K562 (cell line): Measurements from ENCODE around the gene RARRES1. TPM values are rescaled to one million over a fixed set of nuclear protein-coding genes. Genes with fewer than 3 reads are reported as not detected.
A peak's percentile ranks its signal among the peaks of the same experiment; 100 is the strongest.

Experiments
- COPS2 ChIP-seq: fragments of 450-650 bp; conservative IDR thresholded peaks from 2 replicates; pipeline ENCODE4 v1.6.1; 2016; ENCODE audit warnings: mild to moderate bottlenecking, moderate library complexity
- ELF4 ChIP-seq: fragments of 450-650 bp; formaldehyde crosslinking; IDR thresholded peaks from 2 replicates; pipeline ENCODE4 v1.4.0; 2022; ENCODE audit warnings: missing genetic modification characterization
- NFIX ChIP-seq: fragments of 250-450 bp; sonication (Bioruptor Pico); IDR thresholded peaks from 2 replicates; pipeline ENCODE4 v1.4.0; 2020; ENCODE audit warnings: low read depth, mild to moderate bottlenecking, moderate library complexity
- POU5F1 ChIP-seq: fragments of 150-350 bp; IDR thresholded peaks from 2 replicates; pipeline ENCODE4 v1.6.1; 2014; ENCODE audit warnings: borderline replicate concordance, low read length, low read depth, mild to moderate bottlenecking; ENCODE audit not compliant: partially characterized antibody
- RFX7 ChIP-seq: fragments of 250-450 bp; sonication (Bioruptor Pico); IDR thresholded peaks from 2 replicates; pipeline ENCODE4 v1.5.1; 2021; ENCODE audit warnings: mild to moderate bottlenecking
- RNF2 ChIP-seq: sonication (generic); IDR thresholded peaks from 2 replicates; pipeline ENCODE4 v1.6.1; 2016
- SMAD3 ChIP-seq: fragments of 450-650 bp; formaldehyde crosslinking; conservative IDR thresholded peaks from 2 replicates; pipeline ENCODE4 v1.4.0; 2020; ENCODE audit warnings: mild to moderate bottlenecking
- SP2 ChIP-seq: IDR thresholded peaks from 2 replicates; pipeline ENCODE4 v1.6.1; 2011; ENCODE audit warnings: mild to moderate bottlenecking, low read depth, low read length, moderate library complexity; ENCODE audit not compliant: poor library complexity, severe bottlenecking; ENCODE audit errors: extremely low read depth
- TCF7L2 ChIP-seq: fragments of 150-350 bp; IDR thresholded peaks from 2 replicates; pipeline ENCODE4 v1.6.1; 2016; ENCODE audit warnings: low read depth, mild to moderate bottlenecking, low read length, moderate library complexity
- ZNF445 ChIP-seq: fragments of 250-450 bp; sonication (Bioruptor Pico); IDR thresholded peaks from 2 replicates; pipeline ENCODE4 v1.4.0; 2020; ENCODE audit warnings: low read depth, mild to moderate bottlenecking, moderate library complexity
- ZNF785 ChIP-seq: fragments of 250-450 bp; sonication (Bioruptor Pico); IDR thresholded peaks from 2 replicates; pipeline ENCODE4 v1.4.0; 2020; ENCODE audit warnings: mild to moderate bottlenecking
- polyA plus RNA-seq, 8 experiments: library from polyadenylated mRNA; depleted of rRNA in 4 of 8; stranded (reverse) in 5 of 8; unstranded in 3 of 8; fragments of >200 nt; fragmentation: Nextera tagmentation in 2 of 8; fragmentation: Illumina TruSeq in 1 of 8; extraction: Ambion mirVana in 2 of 8; extraction: Trizol in 1 of 8; gene quantifications; 2 replicates each; pipeline versions ENCODE4 v1.2.1 to v1.2.3, GENCODE V29; 2011 to 2014; ENCODE audit warnings: inconsistent platforms in 1 of 8, missing spikeins in 1 of 8
- total RNA-seq, 7 experiments: library from RNA; depleted of rRNA in 6 of 7; stranded (reverse); fragments of >200 nt in 6 of 7; fragmentation: Illumina TruSeq in 2 of 7; extraction: Trizol in 2 of 7; gene quantifications; 2 replicates each; pipeline versions ENCODE4 v1.2.1 to v1.2.3, GENCODE V29; 2011 to 2021; ENCODE audit warnings: low replicate concordance in 1 of 7
- TF ChIP-seq, protein P1 (sequence below): sonication (generic); formaldehyde crosslinking; IDR thresholded peaks from 2 replicates; pipeline ENCODE4 v1.8.0; 2023; ENCODE audit warnings: mild to moderate bottlenecking, missing genetic modification reagents
- TF ChIP-seq, protein P2 (sequence below): fragments of 250-450 bp; sonication (Bioruptor Pico); IDR thresholded peaks from 2 replicates; pipeline ENCODE4 v1.9.0; 2021; ENCODE audit warnings: mild to moderate bottlenecking, inconsistent platforms
- TF ChIP-seq, protein P3 (sequence below): sonication (generic); formaldehyde crosslinking; IDR thresholded peaks from 2 replicates; pipeline ENCODE4 v1.8.1; 2023; ENCODE audit warnings: mild to moderate bottlenecking, missing genetic modification reagents, moderate library complexity
- TF ChIP-seq, protein P4 (sequence below): fragments of 250-450 bp; sonication (Bioruptor Pico); IDR thresholded peaks from 2 replicates; pipeline ENCODE4 v1.8.0; 2021; ENCODE audit warnings: moderate library complexity, mild to moderate bottlenecking, inconsistent platforms
- TF ChIP-seq, protein P5 (sequence below), 2 experiments: fragments of 450-650 bp; IDR thresholded peaks; 2 replicates each; pipeline ENCODE4 v1.6.1; 2018; ENCODE audit warnings: mild to moderate bottlenecking in 2 of 2, low read depth in 1 of 2; ENCODE audit not compliant: partially characterized antibody in 2 of 2

The RARRES1 gene
- total and polyA plus RNA-seq, 9 of the 15 experiments (the other 6 are each of a cell fraction or from before 2014, with no cell fraction given), result not detected

DNA sequence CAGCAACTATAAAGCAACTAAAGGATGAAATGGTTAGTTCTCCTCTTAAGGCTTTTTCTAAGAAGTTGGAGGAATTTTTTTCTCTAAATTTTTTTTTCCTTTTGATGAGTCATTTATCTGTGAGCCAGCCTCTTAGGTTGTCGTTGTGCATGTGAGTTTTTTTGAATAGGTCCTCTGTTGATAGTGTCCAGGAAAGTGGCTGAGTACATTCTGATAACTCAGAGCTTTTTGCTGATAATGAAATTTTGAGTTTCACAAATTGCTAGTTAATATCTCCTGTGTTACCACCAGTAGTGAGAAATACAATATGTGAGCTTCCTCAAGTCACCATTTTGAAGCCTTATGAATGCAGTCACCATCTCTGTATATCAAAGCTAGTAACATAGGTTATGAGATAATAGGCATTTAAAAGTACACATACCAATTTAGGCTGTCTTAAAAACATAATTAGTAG lies 52.7 kb downstream of the RARRES1 start (continued):
- TF ChIP-seq, protein P1, sequence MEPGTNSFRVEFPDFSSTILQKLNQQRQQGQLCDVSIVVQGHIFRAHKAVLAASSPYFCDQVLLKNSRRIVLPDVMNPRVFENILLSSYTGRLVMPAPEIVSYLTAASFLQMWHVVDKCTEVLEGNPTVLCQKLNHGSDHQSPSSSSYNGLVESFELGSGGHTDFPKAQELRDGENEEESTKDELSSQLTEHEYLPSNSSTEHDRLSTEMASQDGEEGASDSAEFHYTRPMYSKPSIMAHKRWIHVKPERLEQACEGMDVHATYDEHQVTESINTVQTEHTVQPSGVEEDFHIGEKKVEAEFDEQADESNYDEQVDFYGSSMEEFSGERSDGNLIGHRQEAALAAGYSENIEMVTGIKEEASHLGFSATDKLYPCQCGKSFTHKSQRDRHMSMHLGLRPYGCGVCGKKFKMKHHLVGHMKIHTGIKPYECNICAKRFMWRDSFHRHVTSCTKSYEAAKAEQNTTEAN (CRISPR knock-in tag), result no peak
- no peak; the same call in 1 of the 2 replicates for TF ChIP-seq SMAD3 (CRISPR knock-in tag)
- TF ChIP-seq, protein P2, sequence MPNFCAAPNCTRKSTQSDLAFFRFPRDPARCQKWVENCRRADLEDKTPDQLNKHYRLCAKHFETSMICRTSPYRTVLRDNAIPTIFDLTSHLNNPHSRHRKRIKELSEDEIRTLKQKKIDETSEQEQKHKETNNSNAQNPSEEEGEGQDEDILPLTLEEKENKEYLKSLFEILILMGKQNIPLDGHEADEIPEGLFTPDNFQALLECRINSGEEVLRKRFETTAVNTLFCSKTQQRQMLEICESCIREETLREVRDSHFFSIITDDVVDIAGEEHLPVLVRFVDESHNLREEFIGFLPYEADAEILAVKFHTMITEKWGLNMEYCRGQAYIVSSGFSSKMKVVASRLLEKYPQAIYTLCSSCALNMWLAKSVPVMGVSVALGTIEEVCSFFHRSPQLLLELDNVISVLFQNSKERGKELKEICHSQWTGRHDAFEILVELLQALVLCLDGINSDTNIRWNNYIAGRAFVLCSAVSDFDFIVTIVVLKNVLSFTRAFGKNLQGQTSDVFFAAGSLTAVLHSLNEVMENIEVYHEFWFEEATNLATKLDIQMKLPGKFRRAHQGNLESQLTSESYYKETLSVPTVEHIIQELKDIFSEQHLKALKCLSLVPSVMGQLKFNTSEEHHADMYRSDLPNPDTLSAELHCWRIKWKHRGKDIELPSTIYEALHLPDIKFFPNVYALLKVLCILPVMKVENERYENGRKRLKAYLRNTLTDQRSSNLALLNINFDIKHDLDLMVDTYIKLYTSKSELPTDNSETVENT, result no peak
- no peak for TF ChIP-seq RFX7
- TF ChIP-seq ELF4 (CRISPR knock-in tag), result no peak
- TF ChIP-seq, protein P3, sequence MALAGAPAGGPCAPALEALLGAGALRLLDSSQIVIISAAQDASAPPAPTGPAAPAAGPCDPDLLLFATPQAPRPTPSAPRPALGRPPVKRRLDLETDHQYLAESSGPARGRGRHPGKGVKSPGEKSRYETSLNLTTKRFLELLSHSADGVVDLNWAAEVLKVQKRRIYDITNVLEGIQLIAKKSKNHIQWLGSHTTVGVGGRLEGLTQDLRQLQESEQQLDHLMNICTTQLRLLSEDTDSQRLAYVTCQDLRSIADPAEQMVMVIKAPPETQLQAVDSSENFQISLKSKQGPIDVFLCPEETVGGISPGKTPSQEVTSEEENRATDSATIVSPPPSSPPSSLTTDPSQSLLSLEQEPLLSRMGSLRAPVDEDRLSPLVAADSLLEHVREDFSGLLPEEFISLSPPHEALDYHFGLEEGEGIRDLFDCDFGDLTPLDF (CRISPR knock-in tag), result no peak
- TF ChIP-seq RNF2, result peak; percentile 17; the same call in 1 of the 2 replicates
- TF ChIP-seq ZNF785 (CRISPR knock-in tag), result no peak
- no peak for TF ChIP-seq ZNF445 (CRISPR knock-in tag)
- TF ChIP-seq, protein P4, sequence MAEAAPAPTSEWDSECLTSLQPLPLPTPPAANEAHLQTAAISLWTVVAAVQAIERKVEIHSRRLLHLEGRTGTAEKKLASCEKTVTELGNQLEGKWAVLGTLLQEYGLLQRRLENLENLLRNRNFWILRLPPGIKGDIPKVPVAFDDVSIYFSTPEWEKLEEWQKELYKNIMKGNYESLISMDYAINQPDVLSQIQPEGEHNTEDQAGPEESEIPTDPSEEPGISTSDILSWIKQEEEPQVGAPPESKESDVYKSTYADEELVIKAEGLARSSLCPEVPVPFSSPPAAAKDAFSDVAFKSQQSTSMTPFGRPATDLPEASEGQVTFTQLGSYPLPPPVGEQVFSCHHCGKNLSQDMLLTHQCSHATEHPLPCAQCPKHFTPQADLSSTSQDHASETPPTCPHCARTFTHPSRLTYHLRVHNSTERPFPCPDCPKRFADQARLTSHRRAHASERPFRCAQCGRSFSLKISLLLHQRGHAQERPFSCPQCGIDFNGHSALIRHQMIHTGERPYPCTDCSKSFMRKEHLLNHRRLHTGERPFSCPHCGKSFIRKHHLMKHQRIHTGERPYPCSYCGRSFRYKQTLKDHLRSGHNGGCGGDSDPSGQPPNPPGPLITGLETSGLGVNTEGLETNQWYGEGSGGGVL, result no peak
- TF ChIP-seq COPS2, result no peak
- no peak for TF ChIP-seq POU5F1
- TF ChIP-seq, protein P5, sequence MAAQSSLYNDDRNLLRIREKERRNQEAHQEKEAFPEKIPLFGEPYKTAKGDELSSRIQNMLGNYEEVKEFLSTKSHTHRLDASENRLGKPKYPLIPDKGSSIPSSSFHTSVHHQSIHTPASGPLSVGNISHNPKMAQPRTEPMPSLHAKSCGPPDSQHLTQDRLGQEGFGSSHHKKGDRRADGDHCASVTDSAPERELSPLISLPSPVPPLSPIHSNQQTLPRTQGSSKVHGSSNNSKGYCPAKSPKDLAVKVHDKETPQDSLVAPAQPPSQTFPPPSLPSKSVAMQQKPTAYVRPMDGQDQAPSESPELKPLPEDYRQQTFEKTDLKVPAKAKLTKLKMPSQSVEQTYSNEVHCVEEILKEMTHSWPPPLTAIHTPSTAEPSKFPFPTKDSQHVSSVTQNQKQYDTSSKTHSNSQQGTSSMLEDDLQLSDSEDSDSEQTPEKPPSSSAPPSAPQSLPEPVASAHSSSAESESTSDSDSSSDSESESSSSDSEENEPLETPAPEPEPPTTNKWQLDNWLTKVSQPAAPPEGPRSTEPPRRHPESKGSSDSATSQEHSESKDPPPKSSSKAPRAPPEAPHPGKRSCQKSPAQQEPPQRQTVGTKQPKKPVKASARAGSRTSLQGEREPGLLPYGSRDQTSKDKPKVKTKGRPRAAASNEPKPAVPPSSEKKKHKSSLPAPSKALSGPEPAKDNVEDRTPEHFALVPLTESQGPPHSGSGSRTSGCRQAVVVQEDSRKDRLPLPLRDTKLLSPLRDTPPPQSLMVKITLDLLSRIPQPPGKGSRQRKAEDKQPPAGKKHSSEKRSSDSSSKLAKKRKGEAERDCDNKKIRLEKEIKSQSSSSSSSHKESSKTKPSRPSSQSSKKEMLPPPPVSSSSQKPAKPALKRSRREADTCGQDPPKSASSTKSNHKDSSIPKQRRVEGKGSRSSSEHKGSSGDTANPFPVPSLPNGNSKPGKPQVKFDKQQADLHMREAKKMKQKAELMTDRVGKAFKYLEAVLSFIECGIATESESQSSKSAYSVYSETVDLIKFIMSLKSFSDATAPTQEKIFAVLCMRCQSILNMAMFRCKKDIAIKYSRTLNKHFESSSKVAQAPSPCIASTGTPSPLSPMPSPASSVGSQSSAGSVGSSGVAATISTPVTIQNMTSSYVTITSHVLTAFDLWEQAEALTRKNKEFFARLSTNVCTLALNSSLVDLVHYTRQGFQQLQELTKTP (IDR thresholded peaks at IDR 0.05; ENCODE audit: low read depth in 1 of 2, partially characterized antibody in 2 of 2), result peak; percentile 51 to 61
- TF ChIP-seq TCF7L2, result no peak; the same call in 1 of the 2 replicates
- TF ChIP-seq SP2, result no peak
- TF ChIP-seq NFIX (CRISPR knock-in tag), result no peak
